ENCODE measurements around the gene ATG4B. TPM values are rescaled to one million over a fixed set of nuclear protein-coding genes. Genes with fewer than 3 reads are reported as not detected.

The ATG4B gene
- polyA plus RNA-seq, 1 donor from 2014 or later, result 128 TPM

DNA sequence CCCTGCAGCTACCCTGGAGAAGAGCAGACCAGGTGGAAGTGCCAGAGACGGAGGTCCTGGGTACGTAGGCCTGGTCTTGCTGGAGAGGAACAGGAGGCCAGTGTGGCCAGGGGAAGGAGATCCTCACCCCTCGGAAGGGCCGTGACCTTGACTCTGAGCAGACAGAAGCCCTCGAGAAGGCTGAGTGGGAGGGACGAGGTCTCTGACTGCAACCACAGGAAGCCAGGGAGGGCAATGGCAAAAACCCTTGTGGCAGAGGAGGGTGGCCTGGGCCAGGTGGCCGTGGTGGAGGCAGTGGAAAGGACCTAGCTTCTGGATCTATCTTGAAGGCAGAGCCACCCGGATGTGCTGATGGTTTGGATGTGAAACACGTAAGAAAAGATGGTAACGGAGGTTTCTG, 28.6 kb upstream of the ATG4B start:
- TF ChIP-seq, protein P1, sequence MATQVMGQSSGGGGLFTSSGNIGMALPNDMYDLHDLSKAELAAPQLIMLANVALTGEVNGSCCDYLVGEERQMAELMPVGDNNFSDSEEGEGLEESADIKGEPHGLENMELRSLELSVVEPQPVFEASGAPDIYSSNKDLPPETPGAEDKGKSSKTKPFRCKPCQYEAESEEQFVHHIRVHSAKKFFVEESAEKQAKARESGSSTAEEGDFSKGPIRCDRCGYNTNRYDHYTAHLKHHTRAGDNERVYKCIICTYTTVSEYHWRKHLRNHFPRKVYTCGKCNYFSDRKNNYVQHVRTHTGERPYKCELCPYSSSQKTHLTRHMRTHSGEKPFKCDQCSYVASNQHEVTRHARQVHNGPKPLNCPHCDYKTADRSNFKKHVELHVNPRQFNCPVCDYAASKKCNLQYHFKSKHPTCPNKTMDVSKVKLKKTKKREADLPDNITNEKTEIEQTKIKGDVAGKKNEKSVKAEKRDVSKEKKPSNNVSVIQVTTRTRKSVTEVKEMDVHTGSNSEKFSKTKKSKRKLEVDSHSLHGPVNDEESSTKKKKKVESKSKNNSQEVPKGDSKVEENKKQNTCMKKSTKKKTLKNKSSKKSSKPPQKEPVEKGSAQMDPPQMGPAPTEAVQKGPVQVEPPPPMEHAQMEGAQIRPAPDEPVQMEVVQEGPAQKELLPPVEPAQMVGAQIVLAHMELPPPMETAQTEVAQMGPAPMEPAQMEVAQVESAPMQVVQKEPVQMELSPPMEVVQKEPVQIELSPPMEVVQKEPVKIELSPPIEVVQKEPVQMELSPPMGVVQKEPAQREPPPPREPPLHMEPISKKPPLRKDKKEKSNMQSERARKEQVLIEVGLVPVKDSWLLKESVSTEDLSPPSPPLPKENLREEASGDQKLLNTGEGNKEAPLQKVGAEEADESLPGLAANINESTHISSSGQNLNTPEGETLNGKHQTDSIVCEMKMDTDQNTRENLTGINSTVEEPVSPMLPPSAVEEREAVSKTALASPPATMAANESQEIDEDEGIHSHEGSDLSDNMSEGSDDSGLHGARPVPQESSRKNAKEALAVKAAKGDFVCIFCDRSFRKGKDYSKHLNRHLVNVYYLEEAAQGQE (IDR thresholded peaks at IDR 0.05; ENCODE audit: borderline replicate concordance), result no peak
- TF ChIP-seq RAD21 (conservative IDR thresholded peaks at IDR 0.05), result no peak
- TF ChIP-seq TAF1 (IDR thresholded peaks at IDR 0.05; ENCODE audit: low read depth), result no peak
- no peak for TF ChIP-seq MXI1 (conservative IDR thresholded peaks at IDR 0.05; ENCODE audit: poor library complexity, severe bottlenecking)
- TF ChIP-seq, protein P2, sequence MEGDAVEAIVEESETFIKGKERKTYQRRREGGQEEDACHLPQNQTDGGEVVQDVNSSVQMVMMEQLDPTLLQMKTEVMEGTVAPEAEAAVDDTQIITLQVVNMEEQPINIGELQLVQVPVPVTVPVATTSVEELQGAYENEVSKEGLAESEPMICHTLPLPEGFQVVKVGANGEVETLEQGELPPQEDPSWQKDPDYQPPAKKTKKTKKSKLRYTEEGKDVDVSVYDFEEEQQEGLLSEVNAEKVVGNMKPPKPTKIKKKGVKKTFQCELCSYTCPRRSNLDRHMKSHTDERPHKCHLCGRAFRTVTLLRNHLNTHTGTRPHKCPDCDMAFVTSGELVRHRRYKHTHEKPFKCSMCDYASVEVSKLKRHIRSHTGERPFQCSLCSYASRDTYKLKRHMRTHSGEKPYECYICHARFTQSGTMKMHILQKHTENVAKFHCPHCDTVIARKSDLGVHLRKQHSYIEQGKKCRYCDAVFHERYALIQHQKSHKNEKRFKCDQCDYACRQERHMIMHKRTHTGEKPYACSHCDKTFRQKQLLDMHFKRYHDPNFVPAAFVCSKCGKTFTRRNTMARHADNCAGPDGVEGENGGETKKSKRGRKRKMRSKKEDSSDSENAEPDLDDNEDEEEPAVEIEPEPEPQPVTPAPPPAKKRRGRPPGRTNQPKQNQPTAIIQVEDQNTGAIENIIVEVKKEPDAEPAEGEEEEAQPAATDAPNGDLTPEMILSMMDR (IDR thresholded peaks at IDR 0.05; ENCODE audit: poor library complexity, severe bottlenecking), result no peak
- TF ChIP-seq SMC3 (conservative IDR thresholded peaks at IDR 0.05; ENCODE audit: poor library complexity), result no peak
- no peak for TF ChIP-seq EP300 (conservative IDR thresholded peaks at IDR 0.05; ENCODE audit: poor library complexity, severe bottlenecking)
- no peak for TF ChIP-seq POLR2AphosphoS5 (IDR thresholded peaks at IDR 0.05)
- TF ChIP-seq EZH2 (IDR thresholded peaks at IDR 0.05; ENCODE audit: borderline replicate concordance, insufficient read depth, low read length, poor library complexity, severe bottlenecking), result no peak
- H2AFZ ChIP-seq (ENCODE audit: low read depth, low read length), result no peak overlapping the region
- no peaks in the 10 kb centered on the region for H3K9me3 ChIP-seq (ENCODE audit: low read length)
- H3K27ac ChIP-seq (ENCODE audit: low read length), result no peak overlapping the region
- no peaks in the 10 kb centered on the region for H4K20me1 ChIP-seq (ENCODE audit: insufficient read depth)
- H3K4me3 ChIP-seq (ENCODE audit: low read length), result no peak overlapping the region
- H3K9me2 ChIP-seq (ENCODE audit: insufficient read depth, low read length), result no peaks in the 10 kb centered on the region
- no peak overlapping the region for H3K9ac ChIP-seq (ENCODE audit: low read length)
- H3K36me3 ChIP-seq (ENCODE audit: insufficient read depth, low read length), result no peaks in the 10 kb centered on the region
- H3K79me2 ChIP-seq (replicated peaks; ENCODE audit: insufficient read depth, low read length), result no peaks in the 10 kb centered on the region
- no peaks in the 10 kb centered on the region for H3F3A ChIP-seq (ENCODE audit: insufficient read depth, low read length, poor library complexity, severe bottlenecking)
- H3K4me2 ChIP-seq (ENCODE audit: low read length), result no peak overlapping the region
- H3K27me3 ChIP-seq (ENCODE audit: insufficient read depth, low read depth, low read length), result no peaks in the 10 kb centered on the region

DNA sequence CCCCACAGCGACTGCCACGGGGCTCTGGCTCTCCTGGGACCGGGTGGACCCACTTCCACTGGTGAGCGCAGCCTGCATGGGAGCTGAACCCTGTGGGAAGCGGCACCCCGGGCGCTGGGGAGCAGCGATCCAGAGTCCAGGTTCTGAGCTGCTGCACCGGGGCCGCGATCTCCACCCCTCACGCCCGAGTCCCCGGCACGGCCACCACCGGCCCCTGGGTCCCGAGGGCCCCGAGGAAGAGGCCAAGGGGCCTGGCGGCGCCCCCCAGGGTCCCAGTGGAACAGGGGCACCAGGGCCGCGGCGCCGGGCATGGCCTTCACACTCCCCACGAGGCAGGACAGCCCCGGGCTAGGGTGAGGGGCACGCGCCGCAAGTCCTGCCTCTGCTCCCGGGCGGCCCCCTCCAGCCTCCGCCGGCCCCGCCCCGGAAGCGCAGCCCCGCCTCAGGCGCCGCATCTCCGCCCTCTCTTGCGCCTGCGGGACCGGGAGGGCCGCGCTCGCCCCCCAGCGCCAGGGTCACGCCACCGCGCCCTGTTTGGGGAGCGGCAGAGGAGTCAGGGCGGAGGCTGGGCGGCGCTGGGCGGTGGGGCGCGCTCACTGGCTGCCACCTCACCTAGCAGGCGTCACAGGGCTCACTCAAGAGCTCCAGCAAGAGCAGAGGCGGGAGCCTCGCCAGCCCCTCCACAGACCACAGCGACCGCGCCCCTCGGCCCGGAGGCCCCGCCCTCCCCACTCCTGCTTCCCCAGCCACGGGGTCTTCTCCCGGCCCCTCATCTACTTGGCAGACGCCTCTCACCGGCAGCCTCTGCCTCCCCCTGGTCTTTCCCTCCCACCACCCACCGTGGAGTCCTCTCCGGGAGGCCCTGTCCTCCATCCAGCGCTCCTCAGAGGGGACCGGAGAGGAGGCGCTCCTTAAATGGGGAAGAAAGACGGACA, 27.4 kb upstream of the ATG4B start:
- Histone ChIP-seq H3F3A (ENCODE audit: insufficient read depth, low read length, poor library complexity, severe bottlenecking) (no peaks in the 10 kb centered on the region), H3K27ac (ENCODE audit: low read length) (no peak overlapping the region)
- TF ChIP-seq, protein P2 (IDR thresholded peaks at IDR 0.05; ENCODE audit: poor library complexity, severe bottlenecking), result no peak
- TF ChIP-seq RAD21 (conservative IDR thresholded peaks at IDR 0.05), result no peak
- TF ChIP-seq TAF1 (IDR thresholded peaks at IDR 0.05; ENCODE audit: low read depth), result no peak
- no peak for TF ChIP-seq SMC3 (conservative IDR thresholded peaks at IDR 0.05; ENCODE audit: poor library complexity)
- TF ChIP-seq EP300 (conservative IDR thresholded peaks at IDR 0.05; ENCODE audit: poor library complexity, severe bottlenecking), result no peak
- TF ChIP-seq, protein P1 (IDR thresholded peaks at IDR 0.05; ENCODE audit: borderline replicate concordance), result no peak
- no peak for TF ChIP-seq EZH2 (IDR thresholded peaks at IDR 0.05; ENCODE audit: borderline replicate concordance, insufficient read depth, low read length, poor library complexity, severe bottlenecking)
- no peak for TF ChIP-seq POLR2AphosphoS5 (IDR thresholded peaks at IDR 0.05)
- TF ChIP-seq MXI1 (conservative IDR thresholded peaks at IDR 0.05; ENCODE audit: poor library complexity, severe bottlenecking), result no peak

More for the DNA sequence above, 27.4 kb upstream of the ATG4B start:
- Histone ChIP-seq H3K9me2 (ENCODE audit: insufficient read depth, low read length) (no peaks in the 10 kb centered on the region), H3K27me3 (ENCODE audit: insufficient read depth, low read depth, low read length) (no peaks in the 10 kb centered on the region), H3K4me2 (ENCODE audit: low read length) (no peak overlapping the region), H3K79me2 (replicated peaks; ENCODE audit: insufficient read depth, low read length) (no peaks in the 10 kb centered on the region), H3K9me3 (ENCODE audit: low read length) (no peaks in the 10 kb centered on the region), H3K36me3 (ENCODE audit: insufficient read depth, low read length) (no peaks in the 10 kb centered on the region), H3K9ac (ENCODE audit: low read length) (no peak overlapping the region), H4K20me1 (ENCODE audit: insufficient read depth) (no peaks in the 10 kb centered on the region), H2AFZ (ENCODE audit: low read depth, low read length) (no peak overlapping the region), H3K4me3 (ENCODE audit: low read length) (no peak overlapping the region)

Measured in neural cell (in vitro differentiated cells).